GM18520 (cell line): ENCODE results near the gene REV1.
"Not testable (repeated sequence)": the region's sequence is repeated elsewhere in the genome, so short reads cannot be mapped to it uniquely, and the experiment has no call there.

Experiments used
- ATAC-seq: cut with Tn5 transposase; IDR thresholded peaks from one replicate; pipeline ENCODE4 v1.9.1; 2021; ENCODE audit not compliant: unreplicated experiment

The REV1 gene

DNA sequence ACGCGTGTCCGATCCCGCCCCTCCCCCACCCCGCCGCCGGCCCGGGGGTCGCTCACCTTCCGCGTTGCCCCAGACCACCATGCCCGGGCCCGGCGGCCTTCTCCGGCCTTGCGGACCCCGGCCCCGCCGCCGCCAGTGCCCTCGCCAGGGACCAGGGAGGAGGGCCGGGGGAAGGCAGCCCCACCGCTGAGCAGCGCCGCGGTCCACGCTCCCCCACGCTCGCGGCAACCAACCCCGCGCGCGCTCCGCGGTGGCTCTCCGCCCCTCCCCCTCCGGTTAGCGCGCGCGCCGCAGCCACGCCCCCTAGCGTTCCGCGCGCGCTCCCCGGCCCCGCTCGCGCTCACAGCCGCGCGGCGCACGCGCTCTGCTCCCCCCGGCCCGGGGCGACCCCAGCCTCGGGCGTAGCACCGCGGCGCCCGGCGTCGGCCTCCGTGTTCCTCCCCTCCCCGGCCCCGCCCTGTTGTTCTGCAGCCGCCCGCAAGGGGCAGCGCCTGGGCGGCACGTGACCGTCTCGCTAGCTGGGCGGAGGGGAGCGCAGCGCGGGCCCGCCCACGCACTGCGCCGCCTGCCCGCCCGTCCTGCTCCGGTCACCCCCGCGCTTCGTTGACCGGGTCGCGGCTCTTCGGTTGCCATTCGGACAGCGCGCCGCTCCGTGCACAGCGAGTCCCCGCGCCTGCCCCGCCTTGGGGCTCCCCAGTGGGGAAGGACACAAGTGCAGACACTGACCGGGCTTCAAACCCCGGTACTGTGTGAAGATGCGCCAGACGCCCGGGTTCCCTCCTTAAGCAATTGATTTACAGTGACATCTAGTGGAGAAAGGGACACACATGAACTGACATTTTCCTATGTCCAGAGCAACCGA is at the start of gene REV1:
Gene REV1 (minus strand): TSS at position 257 of the 862 bp plus-strand sequence. CDS start 25,042 bp downstream, outside the sequence.
- ATAC-seq, result peak; percentile 73

DNA sequence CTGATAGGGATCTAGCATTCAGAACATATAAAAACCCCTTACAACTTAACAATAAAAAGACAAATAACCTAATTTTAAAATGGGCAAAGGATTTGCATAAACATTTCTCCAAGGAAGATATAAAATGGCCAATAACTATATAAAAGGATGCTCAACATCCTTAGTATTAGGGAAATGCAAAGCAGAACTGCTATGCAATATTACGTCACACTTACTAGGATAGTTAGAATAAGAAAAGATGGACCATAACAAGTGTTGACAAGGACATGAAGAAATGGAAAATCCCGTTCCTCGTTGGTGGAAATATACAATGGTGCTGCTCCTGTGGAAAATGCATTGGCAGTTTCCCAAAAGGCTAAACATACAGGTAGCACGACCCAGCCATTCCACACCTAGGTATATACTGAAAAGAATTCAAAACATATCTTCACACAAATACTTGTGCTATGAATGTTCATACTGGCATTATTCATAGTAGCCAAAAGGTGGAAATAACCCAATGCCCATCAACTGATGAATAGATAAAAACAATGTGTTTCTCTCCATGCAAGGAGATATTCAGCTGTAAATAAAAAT is 48.2 kb upstream of the REV1 start:
- no peak for ATAC-seq

DNA sequence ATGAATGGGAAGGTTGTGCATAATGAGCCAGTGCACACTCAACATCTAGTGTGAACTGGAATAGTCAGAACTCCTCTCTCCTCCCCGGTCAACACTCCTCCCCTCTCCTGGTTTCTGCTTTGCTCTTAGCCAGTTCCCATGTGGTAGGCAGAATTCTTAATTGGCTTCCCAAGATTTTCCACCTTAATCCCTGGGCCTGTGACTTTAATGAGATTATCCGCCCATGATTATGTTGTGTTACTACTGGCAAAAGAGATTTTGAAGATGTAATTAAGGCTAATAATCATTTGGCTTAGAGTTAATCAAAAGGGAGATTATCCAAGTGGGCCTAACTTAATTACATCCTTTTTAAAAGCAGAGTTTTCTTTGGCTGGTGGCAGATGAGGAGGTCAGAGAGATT is 34.2 kb upstream of the REV1 start:
- ATAC-seq, result no peak

DNA sequence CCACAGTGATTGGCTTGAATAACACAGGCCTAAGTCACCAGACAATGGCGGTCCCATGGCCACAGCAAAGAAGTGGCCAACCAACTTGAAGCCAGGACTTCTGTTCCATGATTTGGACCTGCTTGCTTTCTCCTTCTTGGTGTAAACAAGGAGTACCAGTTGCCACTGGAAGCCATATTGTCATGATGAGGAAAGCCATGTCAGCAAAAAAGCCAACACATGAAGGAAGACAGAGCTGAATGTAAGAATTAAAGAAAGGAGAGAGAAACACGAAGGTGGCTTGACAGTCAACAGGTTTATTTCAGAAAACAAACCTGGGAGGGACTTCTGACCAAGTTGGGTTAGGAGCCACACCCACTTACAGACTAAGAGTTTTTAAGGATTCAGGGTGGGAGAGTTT is 32.3 kb upstream of the REV1 start:
- ATAC-seq, result no peak

DNA sequence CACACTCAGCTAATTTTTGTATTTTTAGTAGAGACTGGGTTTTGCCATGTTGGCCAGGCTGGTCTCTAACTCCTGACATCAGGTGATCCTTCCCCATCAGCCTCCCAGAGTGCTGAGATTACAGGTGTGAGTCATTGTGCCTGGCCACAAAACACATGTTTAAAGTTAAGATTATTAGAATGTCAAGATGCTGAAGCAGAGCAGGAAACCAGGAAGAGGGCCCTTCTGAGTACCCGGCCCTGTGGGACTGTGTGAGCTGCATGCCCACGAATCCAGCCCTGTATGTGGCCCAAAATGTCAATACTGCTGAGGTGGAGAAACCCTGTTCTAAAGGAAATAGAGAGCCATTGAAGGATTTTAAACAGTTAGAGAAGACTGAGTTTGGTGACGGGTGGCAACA is 31.0 kb upstream of the REV1 start:
- ATAC-seq, result no peak

DNA sequence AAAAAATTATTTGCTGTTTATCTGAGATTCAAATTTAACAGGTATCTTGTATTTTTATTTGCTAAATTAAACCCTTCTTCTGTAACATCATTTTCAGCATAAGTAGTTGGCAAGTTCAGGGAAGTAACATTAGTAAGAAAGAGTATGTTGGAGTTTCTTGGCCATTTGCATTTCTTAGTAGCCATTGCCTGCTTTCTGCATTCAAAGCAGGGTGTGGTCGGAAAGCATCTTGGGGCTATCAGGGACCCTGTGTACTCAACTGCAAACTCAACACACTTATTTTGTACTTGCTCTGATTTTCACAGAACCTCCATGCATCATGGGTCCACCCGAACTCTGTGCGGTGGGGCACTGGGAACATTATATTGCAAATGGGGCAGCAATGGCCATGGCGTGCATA is 30.4 kb upstream of the REV1 start:
- no peak for ATAC-seq

DNA sequence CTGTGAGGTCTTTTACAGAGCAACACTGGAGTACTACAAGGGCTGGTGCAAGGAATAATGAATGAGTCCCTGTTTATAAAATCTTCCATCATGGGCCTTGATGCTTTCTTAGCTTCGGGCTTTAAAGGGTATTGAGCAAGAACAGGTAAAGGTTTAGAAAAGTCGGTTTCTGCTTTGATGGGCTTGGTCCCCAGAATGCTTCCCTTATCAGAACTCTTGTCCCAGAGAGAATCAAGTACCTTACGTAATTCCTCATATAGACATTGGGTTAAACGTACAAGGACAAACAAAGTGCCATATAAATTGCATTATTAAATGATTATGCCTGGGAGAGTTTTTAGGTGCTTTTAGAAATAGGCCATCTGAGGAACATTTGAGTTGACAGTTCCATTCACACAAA is 24.5 kb upstream of the REV1 start:
- ATAC-seq, result no peak

DNA sequence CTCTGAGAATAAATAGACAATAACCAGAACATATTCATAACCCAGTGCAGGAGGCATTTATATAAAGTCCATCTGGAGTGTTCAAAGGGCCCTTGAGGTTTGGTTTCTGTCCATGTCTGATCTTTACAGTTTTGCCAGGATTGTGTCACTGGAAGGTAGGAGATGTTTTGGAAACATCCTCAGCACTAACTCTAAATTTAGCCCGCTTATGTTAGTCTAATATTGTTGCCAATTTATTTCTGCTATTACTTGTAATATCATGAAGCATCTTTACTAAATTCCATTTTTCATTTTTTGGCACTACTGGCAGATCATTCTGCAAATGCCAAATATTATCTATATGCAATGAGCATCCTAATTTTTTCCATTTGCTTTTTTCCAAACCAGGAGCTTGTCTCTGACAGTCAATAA is 22.4 kb upstream of the REV1 start:
- no peak for ATAC-seq

DNA sequence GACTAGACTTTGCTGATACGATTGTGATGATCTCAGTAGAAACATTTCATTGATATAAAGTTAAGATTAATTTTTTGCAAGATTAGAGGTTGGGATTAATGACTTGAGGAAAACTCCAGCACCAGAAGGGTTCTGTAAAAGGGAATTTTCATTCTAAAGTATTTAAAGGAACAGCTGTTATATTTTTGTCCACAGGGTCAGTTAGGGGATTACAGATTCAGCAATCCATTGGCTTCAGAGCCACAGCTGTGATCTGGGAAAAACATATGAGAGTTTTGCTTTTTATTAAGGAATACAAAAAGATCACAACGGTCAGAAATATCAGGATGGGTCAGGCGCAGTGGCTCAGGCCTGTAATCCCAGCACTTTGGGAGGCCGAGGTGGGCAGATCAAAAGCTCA is 19.6 kb upstream of the REV1 start:
- ATAC-seq, result no peak

DNA sequence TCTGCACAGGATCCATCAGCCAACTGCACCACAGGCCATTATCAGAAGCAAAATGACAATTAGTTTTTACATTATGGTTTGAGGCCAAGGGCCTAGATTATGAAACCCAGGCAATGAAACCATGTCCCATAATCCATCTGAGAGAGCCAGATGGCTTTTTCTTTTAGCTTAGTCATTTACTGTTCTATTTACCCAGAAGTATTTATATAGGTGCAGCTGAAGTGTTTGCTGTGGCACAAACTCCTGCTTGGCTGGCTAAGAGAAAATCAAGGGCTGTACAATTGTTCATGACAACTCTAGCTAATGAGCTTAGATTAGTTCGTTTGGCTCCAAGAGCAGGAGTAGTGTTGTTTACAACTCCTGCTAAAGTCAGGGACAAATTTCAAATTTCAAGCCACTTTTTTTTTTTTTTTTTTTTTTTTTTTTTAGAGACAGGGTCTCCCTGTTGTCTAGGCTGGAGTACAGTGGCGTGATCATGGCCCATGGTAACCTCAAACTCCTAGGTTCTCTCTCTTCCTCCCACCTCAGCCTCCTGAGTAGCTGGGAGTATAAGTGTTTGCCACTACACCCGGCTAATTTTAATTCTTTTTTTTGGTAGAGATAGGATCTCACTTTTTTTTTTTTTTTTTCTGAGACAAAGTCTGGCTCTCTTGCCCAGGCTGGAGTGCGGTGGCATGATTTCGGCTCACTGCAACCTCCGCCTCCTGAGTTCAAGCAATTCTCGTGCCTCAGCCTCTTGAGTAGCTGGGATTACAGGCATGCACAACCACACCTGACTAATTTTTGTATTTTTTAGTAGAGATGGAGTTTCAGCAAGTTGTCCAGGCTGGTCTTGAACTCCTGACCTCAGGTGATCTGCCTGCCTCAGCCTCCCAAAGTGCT is 18.4 kb upstream of the REV1 start:
- no peak for ATAC-seq

DNA sequence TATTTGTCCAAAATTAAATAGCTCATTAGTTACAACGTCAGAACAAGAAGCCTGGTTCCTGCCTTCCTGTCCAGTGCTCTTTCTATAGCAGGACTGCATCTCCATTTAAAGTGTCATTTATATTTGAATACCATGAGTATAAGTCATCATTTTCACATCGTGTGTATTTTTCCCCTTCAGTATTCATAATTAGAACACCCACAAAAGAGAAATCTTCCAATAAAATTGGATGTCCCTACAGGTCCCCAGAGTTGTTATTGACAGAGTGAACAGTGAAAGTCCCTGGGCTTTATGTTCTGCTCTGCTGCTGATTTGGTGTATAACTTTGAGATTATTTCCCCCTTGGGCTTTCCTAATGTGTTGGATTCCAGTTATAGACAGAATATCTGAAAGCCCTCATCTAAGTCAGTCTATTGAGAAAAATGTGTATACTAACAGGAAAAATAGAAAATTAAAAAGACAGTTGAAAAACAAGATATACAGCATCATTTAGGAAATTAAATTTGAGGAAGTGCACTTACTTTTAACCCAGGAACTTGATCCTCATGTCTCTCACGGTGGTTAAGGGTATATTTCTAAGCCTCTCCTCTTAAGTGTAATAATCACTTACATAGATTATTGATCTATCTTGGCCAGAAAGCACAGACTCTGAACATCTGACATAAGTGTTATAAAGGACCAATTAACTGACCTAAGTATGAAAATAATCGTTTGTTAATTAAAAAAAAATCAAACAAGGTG is 15.2 kb upstream of the REV1 start:
- ATAC-seq, result no peak

DNA sequence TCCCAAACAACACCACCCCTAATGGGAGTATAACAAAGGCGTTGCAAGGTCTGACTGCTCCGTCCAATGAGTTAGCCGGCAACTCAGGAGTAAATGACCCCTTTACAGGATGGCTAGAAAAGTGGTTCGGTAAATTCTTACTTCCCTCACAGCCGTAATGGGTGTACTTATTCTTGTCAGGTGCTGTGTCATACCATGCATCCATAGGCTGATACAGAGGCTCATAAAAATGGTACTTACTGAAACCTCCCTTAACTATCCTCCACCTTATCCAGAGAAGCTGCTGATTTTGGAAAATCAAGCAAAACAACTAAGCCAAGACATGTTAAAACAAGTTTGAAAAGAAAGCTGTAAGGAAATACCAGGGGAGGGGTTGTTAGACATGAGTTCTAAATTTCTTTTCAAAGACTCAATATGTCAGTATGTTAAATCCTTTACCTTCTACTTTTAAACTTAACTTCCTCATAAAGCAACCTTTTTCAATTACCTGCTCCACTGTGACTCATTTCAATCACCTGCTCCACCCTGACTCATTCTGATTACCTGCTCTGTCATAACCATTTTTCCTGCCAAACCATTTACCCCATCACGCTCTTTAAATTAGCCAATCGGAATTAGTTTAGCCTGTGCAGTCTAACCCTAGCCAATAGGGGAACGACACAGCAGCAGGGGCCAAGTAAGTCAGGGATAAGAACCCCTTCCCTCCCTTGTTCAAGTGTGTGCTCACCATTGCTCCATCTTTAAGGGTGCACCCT is 14.0 kb upstream of the REV1 start:
- not testable (repeated sequence) for ATAC-seq

DNA sequence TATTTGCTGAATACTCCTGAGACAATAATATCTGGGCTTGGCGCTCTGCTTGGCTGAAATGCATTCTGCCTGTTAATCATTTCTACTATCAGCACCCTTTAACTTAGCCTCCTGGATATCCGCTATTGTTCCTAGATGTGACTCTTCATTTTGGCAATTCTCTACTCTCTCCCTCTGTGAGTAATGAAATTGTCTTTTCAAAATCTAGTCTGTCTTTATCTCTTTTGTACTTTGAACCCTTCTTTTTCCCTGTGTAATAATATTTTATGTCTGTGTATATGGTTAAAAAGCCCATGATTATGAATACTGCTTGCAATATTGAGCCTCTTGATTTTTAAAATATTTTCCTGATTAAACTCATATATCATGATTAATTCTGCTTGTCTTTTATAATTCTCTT is 6.2 kb upstream of the REV1 start:
- no peak for ATAC-seq

DNA sequence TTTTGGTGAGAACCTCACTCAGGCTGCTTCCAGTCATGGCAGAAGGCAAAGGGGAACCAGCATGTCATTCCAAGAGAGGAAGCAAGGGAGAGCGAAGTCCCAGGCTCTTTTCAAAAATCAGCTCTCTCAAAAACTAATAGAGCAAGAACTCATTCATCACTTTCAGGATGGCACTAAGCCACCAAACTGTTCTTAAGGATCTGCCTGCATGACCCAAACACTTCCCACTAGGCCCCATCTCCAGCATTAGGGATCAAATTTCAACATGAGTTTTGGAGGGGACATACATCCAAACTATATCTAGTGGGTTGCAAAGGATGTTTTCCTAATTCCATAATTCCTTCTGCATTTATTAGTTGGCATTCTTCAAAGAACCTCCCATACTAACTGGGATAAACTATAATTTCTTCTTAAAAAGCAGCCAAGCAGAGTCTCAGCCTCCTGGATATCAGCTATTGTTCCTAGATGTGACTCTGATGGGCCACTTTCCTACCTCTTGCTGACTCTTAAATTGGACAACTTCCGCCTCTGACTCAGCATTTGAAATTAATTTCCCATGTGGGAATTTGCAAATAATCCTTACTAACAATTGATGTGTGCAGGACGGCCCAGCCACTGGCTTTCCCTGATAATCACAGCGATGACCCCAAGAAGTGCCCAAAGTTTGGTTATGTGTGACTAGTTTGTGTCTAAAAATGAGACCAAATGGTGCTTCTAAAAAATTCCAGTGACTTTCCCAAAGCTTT is 5.5 kb upstream of the REV1 start:
- no peak for ATAC-seq

DNA sequence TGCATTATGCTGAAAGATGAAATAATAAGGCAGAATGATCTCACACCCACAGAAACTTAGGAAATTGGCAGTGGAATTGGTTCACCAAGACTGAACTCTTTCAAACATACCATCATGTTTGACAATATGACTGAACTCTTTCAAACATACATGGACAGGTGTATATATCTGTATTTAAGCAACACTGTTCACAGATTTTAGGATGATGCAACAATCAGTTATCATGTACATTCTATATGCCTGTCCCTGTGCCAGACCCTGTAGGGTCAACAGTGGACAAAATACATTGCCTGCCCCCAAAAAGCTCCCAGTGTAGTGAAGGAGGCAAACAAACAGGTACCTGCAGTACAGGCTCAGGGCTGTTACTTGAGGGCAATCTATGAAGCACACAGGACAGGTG is 2.9 kb upstream of the REV1 start:
- ATAC-seq, result no peak

DNA sequence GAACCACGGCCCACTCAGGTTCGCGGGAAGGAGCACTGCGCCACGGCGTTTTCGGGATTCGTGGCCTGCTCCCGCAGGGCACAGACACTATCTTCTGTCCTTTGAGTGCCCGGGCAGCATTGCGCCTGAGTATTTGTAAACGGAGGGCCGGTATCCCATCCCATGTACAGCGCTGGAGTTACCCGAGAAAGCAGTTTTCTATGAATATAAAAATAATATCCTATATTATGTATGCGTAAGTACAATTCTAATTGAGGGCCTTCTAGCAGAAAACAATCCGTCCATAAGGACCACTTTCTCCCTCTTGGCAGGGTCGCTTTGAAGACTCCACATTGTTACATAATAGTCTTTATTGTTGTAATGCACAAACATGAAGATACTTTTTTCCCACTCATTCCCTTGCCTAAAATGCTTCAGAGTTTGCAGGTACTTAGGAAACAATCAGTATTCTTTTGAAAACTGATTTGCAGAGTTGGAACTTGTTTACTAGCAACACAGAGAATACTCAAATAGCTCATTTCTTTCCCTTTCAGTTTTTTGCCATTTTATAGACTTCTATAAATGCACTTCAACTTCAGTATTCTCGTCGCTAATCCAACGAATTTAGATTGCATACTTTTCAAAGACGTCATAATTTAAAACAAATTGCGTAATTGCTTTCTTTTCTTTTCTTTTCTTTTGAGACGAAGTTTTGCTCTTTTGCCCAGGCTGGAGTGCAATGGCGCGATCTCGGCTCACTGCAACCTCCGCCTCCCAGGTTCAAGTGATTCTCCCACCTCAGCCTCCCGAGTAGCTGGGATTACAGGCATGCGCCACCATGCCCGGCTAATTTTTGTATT is 1.0 kb upstream of the REV1 start:
- no peak for ATAC-seq

DNA sequence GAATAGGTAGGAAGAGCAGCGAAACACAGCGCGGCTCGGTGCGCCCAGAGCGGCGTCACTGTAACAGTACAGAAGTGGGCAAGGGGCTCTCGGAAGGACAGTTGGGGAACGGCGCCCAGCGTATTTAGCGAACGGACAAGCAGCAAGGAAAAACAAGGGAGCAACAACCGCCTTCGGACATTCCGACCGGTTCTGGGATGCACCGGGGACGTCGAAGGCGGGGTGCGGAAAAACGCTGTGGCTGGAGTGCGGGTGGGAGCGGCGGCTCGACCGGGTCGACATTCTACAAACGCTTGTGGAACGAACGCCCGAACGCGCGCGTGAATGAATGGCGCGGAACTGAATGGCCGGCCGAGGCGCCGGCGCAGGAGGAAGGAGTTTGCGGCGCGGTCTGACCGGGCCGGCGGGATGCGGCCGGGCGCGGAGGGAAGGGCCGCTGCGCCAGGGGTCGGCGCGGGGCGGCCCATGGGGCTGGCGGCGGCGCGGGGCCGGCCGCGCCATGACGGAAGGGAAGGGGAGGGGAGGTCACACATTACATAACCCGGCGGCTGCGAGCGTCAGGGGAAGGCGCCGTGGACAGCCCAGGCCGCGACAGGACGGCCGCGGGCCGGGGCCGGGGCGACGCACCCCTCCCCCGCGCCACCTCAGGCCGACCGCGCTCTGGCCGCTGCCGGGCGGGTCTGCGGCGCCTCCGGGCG is 605 bp downstream of the REV1 start:
- ATAC-seq, result peak; percentile 23

DNA sequence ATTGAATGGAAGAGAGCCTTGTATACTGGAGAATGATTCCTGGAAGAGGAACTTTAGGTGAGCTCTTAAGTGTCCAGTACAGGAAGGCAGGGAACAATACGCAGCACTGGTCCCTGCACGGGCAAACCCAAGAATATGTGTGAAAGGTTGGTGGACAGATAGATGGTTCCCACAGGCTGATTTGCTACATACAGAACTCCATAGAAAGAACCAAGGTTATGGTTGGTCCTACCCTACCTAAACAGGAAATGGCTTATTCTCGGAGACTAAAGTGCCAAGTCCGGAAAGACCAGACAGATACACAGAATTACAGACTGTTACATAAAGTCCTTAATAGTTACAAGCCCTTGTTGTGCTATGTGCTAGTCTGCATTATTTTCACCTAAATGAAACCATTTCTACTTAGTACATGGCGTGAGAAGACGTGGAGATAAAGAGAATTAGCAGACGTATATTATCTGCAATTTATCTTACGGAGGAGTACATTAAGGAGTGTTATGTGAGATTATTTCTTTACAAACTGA is 1.2 kb downstream of the REV1 start:
- no peak for ATAC-seq
